Stimulated activated CD4-positive, alpha-beta T cell treated with anti-CD3 and anti-CD28 coated beads, Interleukin-12 subunit alpha, Interleukin-12 subunit beta, amount 100 ng/mL, for 48 hours (primary cell): Measurements from ENCODE around the gene TMEM89.

Experiments used
- DNase-seq, 3 donors: peaks; one replicate each; pipeline ENCODE4 v3.0.0-alpha.2; 2020; ENCODE audit warnings: low read depth in 2 of 3, low spot score in 1 of 3

The TMEM89 gene, protein sequence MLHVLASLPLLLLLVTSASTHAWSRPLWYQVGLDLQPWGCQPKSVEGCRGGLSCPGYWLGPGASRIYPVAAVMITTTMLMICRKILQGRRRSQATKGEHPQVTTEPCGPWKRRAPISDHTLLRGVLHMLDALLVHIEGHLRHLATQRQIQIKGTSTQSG

DNA sequence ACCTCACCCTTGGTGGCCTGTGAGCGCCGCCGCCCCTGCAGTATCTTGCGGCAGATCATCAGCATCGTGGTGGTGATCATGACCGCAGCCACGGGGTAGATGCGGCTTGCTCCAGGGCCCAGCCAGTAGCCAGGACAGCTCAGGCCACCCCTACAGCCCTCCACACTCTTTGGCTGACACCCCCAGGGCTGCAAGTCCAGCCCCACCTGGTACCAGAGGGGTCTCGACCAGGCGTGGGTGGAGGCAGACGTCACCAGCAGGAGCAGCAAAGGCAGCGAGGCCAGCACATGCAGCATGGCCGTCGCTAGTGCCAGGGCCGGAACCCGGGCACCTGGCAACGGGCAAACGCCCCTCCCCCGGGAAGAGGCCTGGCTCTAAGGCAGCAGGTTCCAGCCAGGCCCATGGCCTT lies at the start of gene TMEM89:
Gene TMEM89, minus strand, starts transcription at position 309 of the 409 bp plus-strand sequence. Its CDS starts 13 bp downstream, at position 296.
- no peak for DNase-seq

DNA sequence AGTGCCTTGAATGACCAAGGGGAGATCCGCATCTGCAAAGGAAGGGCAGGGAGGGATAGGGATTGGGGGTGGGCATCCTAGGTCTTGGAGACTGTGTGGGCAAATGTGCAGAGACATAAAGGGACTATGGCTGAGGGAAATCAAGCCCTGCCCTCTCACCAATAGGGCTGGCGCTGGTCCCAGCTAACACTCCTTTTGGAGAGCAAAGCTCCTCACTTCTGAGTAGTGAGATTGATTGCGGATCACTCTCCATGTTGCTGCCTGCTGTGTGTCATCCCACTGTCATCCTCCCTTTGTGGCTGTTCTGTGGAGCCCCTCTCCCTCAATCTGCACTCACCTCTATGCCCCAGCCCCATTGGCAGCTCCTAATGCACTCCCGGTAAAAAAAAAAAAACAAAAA lies 43.4 kb upstream of the TMEM89 start:
- DNase-seq = no peak

DNA sequence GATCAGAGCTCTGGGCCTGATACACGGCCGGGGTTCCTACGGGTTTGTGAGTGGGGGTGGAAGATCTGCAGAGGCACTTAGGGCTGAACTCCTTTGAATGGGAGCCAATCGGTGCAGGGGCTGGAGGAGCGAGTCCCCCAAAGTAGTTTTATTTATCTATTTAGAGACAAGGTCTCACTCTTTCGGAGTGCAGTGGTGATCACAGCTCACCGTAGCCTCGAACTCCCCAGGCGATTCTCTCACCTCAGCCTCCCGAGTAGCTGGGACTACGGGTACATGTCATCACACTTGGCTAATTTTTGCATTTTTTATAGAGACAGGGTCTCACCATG lies 42.7 kb upstream of the TMEM89 start:
- DNase-seq = no peak

DNA sequence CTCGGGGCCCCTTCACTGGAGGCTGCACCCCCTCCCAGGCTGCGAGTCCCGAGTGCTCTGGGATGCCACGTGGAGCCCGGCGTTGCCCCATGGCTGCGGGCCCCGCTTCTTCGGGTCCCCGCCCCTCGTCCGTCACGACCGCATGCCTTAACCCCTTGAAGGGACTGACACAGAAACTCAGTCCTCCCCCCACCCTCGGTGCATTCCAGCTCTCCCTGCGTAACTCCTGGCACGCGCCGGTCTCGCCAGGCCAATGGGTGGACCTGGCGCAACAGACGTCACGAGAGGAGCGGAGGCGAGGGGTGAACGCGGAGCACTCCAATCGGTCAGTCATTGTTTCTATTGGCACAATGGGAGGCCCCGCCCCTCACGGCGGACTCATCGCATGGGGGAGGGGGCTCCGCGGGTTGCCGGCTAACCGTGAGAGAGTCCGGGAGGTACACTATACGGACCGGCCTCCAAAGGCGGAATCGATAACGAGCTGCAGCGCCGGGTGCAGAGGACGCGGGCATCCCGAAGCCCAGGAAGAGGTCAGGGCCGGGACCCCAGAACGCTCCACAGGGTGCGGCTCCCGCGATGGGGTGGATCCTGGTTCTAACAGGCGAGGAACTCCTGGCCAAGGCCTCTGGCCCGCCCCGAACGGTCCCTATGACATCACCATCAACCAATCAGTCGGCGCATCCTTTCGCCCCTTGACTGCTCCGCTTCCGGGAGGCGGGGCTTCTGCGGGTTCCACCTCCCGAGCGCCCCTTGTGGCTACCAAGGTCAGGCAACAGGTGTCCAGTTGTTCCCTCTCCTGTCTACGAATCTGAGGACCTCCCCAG lies 42.1 kb upstream of the TMEM89 start:
- DNase-seq = peak; percentile 89 to 91 (median 90)

DNA sequence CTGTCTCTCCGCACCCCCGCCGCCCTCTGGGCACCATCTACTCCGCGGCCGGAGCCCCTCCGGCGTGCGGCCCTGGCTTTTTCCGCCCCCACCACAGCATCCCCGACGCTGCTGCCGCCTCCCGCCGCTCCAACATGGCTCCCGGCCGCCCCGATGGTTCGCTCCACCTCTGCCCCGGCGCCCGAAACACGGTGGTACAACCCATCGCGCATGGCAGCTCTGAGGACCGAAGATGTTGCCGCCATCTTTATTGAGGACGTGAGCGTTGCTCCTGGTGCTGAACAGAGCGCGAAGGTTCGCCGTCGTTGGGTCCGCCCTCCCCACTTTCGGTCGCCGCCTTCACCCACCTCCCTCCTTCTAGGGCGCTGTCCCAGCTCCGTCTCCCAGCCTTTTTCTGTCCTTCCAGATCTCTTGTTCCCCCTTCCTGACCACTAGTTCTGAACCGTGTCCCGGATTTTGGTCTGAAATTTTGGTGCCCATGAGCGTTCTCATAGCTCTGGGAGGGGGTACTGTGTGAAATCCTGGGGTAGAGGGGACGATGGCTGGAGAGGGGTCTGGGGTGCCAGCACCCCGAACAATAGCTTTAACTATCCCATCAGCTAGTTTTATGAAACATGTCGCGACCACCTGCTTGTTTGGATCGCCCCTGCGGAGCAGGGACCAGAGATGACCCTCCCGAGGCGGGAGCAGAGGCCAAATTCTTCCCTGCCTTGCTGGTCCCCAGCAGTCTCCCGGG lies 41.4 kb upstream of the TMEM89 start, which contains the start of gene CELSR3:
Gene CELSR3, minus strand, starts transcription at position 134 of the 736 bp plus-strand sequence. CDS start 252 bp downstream, outside the sequence.
- DNase-seq = peak; percentile 43 to 67 (median 61)

DNA sequence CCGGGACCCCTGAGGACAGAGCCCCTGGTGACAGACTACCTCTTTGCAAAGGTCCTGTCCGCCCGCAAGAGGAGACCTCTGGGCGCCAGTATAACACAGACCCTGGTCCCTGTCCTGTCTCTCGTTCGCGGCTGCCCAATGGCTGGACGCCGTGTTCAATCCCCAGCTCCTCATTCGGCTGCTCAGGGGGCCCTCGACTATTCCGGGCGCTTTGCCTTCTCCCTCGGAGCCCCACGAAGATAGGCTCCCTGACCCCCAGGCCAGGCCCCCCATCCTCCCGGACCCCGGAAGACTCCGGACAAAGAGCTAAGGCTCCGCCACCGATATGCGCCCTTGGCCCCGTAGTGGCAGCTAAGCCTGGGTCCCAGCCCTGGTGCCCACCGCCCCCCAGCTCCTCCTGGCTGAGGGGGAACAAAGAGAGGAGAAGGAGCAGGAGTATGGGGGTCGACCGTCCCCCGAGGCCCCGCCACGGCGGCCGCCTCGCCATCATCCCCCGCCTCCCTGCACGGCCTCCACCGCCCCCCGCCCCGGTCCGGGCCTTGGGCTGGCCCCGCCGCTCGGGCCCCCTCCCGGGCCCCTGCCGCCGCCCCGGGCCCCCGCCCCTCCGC lies 40.7 kb upstream of the TMEM89 start:
- DNase-seq = no peak

DNA sequence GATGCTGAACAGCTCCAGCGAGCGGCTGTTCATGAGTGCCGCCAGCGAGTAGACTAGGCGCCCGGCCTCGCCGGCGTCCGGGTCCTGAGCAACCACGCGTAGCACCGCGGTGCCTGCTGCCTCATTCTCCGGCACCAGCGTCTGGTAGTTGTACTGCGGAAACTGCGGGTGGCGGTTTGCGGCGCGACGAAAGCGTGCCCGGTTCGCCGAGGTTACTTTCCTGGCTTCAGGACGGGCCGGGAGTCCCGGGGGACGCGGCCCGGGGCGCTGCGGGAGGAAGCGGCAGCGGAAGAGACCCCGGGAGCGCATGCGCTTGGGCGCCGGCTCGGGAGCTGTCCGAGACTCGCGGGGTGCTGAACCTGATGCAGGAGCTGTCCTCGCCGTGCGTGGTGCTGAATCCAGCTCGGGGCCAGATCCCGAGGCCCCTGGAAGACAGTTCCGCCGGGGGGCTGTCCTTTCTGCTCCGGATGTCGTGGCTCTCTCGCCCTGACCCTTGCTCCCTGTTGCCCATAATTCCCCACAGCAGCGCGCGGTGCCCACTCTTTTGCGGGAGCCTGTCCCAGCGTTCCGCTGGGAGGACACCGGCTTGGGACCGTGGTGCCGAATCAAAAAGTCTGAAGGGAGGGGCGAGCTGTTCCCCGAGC lies 40.1 kb upstream of the TMEM89 start:
- DNase-seq = peak; percentile 53 to 73 (median 58)

DNA sequence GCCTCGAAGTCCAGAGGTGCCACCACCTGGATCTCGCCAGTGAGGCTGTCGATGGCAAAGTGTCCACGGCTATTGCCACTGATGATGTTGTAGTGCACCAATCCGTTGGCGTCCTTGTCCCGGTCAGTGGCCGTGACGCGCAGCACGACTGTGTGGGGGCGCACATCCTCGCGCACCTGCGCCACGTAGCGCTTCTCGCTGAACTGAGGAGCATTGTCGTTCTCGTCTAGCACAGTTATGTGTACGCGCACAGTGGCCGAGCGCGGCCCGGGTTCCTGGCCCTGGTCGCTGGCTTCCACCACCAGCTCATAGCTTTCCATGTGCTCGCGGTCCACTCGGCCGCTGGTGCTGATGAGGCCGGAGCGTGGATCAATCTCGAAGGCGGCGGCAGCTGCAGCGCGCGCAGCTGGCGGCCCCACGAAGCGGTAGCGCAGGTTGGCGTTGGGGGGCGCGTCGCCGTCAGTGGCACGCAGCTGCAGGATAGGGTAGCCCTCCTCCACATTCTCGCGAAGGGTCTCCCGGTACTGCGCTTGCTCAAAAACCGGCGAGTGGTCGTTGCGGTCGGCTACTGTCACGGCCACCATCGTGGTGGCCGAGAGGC lies 39.3 kb upstream of the TMEM89 start:
- no peak for DNase-seq

DNA sequence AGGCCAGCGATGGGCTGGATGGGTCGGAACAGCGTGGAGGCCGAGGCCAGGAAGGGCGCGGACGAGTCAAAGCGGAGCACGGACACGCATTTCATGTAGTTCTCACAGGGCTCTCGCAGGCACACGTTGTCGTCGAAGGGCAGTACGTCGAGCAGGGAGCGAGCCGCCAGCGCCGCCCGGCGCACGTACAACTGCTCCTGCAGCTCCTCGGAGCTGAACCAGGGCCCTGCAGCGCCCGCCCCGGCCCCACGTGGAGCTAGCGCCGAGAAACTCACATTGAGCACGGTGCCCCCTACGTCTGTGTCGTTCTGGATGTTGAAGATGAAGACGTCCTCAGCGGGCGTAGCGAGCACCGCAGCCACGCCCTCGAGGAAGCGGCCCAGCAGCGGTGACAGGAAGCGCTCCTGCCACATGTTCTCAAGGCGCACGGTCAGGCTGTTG lies 35.3 kb upstream of the TMEM89 start:
- DNase-seq = no peak

DNA sequence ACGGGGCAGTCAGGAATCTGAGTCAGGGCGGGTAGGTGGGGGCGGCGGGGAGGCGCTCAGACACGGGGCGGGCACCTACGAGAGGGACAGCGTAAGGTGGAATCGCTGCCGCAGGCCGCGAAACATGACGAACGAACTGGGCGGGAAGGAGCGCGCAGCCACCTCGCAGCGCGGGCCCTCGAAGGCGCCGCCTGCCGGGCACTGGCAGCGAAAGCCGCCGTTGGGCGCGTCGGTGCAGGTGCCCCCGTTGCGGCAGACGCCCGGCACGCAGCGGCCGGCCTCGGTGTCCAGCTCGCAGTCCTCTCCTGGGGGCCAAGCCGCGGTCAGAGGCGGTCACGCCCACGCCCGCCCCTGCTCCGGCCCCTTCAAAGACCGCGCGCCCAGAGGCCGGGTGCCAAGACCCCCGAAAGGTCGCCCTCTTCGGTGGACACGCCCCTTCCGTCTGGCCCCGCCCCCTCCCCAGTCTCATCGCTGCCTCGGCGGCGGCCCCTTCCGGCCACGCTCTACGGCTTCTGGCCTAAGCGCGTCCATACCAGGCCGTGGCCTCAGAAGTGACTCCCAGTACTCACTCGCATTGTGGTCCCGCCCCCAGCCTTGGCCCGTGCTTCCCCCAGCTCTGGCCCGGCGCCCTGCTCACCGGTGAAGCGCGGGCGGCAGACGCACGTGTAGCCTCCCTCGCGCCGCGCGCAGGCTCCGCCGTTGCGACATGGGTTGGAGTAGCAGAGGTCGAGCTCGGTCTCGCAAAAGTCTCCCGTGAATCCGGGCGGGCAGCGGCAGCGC lies 34.7 kb upstream of the TMEM89 start:
- DNase-seq = peak; percentile 75 to 80 (median 80)

DNA sequence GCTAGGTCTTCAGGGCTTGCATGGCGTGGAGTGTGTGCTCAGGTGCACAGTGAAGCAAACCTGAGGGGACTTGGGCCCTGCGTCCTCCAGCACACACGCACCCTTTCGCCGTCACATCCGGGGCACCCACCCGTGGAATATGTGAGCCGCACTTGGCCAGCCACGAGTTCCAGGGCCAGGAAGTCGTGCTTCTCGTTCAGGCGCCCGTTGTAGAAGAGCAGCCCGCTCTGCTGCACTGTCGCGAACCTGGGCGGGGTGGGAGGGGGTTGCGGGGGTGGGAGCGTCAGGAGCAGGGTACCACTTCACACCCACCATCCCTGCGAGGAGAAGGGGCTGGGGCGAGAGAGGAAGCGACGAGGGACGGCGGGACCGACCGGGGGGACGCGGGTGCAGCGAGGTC lies 34.0 kb upstream of the TMEM89 start:
- DNase-seq = peak in 2 of 3 donors; percentile 42 to 46

DNA sequence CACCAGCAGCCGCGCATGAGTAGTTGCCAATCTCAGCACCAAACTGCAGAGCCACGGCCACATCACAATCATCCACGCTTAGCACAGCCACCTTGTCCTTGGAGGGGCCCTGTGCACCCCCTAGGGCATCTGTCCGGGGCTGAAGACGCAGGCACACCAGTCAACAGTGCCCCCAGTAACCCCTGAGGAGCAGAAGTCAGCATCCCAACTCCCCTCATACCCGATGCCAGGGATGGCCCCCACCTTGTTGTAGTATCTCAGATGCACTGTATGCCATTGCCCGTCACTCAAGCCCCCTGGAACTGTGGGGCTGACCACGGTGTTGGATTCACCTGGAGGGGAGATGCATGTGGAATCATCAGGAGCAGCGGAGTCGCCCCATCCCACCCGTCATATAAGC lies 33.5 kb upstream of the TMEM89 start:
- DNase-seq = no peak

DNA sequence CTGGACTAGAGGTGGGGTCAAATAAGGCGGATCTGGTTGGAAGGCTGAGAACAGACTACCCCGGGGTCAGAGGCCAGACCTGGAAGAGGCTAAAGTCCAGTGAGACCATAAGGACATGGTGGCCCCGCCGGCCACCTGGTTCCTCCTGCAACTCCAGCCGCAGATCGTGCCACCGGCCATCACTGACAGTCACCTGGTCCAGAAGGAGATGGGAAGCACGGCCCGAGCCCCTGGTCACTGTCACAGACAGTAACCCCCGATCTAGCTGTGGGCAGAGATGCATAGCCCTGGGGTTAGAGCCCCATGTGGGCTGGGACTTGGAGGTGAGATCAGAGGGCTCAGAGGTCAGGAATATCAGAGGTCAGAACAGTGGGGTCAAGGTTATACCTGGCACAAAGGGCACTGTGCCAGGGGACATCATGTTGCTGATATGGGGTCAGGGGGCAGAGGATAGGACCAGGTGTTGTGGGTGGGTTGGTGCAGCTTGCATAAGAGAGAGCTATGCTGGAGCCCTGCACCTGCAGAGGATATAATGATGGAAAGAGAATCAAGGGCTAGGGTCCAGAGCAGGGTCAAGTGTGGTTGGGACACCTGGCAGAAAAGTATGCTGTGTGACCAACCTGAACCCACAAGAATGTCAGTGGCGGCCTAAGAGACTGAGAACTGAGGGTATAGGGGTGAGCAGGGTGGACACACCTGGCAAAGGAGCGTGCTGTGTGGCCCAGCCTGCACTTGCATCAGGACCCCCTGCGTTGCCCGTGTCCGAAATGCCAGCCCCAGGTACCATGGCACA lies 31.6 kb upstream of the TMEM89 start:
- no peak for DNase-seq

DNA sequence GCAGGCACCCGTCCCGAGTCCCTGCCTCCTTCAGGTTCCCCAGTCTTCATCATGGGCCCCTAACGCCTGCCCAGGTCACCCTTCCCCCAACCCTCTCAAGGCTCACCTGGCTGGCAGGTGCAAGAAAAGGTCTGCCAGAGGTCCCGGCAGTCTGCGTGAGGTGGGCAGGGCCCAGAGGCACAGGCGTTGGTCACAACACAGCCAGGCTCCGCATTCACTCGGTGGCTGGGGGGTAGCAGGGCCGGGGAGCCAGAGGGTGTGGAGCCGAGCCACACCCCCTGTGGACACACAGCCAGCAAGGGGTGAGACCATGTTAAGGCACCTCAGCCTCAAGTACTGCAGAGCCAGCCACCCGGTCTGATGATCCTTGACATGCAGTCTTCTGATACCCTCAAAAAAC lies 30.2 kb upstream of the TMEM89 start:
- no peak for DNase-seq

DNA sequence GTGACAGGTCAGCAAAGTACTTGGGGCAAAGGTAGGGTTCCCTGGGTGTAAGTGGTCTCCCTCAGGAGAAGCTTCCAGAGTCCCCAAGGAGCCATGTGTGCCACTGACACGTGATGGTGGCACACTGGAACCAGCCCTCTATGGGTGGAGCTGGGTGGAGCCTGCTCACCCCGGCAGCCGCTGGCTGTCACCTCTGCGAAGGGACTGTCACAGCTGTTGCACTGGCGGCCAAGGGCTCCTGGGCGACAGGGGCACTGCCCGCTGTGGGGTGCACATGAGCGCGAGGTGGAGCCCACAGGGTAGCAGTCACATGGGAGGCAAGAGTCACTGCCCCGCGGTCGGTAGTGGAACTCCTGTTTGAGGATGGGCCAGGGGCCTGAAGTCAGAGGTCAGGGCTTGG lies 29.2 kb upstream of the TMEM89 start:
- no peak for DNase-seq

DNA sequence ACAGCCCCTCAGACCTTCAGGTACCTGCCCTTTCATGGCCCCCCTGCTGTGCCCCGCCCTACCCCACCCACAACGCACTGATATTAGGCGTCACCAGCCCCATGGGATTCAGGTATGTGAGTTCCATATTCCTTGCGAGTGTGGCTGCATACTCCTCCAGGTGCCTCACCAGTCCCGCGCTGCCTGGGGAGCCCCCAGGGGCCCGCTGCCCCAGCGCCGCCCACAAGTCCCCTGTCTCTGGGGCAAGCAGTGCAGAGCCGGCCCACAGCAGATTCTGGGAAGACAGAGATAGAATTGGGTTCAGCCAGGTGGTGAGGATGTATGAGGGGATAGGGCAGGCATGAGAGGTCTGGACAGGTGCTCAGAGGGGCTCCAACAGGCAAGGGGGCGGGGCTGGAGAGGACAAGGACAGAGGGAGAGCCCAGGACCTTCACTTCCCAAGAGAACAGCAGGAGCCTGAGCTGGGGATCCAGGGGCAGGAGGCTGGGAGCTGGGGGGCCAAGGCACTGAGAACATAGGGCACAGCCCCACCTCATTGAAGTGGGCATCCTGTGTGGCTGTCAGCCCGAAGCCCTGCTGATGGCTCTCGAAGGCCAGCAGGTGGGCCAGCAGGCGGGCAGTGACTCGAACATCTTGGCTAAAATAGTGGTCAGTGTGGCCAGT lies 26.8 kb upstream of the TMEM89 start:
- no peak for DNase-seq

DNA sequence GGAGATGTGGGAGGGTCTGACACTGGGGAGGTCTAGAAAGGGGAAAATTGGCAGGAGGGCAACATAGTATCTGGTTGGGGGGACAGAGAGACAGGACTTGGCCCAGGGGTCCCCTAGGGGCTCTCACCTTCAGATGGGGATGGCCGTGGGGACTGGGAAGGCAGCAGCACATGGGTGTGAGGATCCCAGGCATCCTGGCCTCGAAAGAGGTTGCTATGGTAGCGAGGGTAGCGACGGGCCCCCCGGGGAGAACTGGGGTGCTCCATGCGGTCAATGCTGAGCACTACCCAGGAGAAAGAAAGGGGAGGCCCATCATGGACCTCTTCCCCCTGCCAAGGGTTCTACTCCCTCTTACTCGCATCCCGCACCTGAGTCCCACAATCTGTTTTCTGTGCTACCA lies 26.1 kb upstream of the TMEM89 start:
- no peak for DNase-seq

DNA sequence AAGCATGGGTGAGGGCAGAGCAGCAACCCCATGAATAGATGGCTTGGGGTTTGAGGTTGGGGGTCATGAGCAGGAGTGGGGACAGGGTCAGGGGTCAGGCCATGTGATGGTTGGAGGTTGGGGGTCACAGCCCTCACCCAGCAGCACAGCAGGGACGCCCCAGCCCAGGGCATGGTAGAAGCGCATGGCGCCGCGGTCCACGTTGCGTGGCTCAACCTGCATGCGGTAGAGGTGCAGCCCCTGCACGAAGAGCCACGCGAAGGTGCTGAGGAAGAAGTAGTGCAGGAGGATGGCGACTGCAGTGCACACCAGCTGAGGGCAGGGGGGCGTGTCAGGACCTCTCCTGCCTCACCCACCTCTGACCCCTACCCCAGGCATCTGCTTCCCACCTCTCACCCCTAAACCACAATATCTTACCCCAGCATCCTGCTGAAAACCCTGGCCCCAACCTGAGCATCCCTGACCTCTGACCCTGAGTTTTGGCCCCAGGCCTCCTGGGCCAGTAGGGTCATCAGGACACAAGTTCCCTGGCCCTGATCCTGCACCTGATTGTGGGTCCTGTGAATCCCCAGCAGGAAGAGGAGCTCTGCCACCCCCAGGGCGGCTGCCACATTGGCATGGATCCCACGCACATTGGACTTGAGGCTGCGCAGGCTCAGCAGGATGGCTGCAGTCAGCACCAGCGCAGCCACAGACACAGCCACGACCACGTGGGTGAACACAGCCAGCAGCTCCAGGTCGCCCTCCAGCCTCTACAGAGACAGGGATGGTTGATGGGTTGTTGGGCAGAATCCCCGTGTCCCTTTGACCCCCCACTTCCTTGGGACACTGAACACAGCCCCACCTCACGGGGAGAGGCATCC lies 23.6 kb upstream of the TMEM89 start:
- DNase-seq = no peak
